SKM-1 (cell line): ENCODE measurements around the gene FBXL20.
"Not testable (repeated sequence)": the region's sequence is repeated elsewhere in the genome, so short reads cannot be mapped to it uniquely, and the experiment has no call there.

Experiments used
- DNase-seq: peaks from one replicate; lab custom pipeline; 2025; ENCODE audit not compliant: unreplicated experiment; lab: John Stamatoyannopoulos, UW

Gene FBXL20, protein sequence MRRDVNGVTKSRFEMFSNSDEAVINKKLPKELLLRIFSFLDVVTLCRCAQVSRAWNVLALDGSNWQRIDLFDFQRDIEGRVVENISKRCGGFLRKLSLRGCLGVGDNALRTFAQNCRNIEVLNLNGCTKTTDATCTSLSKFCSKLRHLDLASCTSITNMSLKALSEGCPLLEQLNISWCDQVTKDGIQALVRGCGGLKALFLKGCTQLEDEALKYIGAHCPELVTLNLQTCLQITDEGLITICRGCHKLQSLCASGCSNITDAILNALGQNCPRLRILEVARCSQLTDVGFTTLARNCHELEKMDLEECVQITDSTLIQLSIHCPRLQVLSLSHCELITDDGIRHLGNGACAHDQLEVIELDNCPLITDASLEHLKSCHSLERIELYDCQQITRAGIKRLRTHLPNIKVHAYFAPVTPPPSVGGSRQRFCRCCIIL

DNA sequence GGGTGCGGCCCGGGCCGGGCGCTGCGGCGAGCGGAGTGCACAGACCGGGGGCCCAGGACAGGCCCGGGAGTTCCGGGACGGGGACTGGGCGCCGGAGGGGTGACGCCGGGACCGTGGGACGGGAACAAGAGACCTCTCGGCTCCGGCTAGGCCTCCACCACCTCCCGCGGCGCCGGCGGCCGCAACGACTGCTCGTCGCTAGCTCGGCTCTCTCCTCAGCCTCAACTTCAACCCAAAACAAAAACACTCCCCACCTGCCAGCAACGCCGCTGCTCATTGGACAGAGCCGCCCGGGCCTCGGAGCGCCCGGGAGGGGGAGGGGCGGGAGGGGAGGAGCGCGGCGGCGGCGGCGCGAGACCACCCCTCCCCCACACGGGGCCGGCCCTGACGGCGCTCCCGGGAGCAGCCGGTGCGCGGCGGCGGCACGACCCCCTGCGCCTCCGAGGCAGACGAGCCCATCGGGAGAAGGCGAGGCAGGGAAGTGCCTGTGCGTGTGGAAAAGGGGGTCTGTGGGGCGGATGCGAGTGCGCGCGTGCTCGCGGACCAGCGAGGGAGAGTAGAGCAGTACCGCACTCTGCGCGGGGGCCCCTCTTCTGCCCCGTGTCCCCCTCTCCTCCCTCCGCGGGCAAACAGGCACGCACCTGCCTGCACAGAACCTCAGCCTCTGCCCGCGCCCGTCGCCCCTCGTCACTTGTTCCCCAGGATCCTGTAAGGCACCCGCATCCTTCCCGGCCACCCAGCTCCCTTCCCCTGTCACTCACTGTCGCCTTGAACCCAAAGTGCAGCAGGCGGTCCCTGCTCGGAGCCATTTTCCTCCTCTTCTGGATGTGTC is at the start of gene FBXL20:
TSS of gene FBXL20 (minus strand) at position 215 of the 832 bp plus-strand sequence. CDS start 224 bp downstream, outside the sequence.
- DNase-seq, result peak; percentile 24

DNA sequence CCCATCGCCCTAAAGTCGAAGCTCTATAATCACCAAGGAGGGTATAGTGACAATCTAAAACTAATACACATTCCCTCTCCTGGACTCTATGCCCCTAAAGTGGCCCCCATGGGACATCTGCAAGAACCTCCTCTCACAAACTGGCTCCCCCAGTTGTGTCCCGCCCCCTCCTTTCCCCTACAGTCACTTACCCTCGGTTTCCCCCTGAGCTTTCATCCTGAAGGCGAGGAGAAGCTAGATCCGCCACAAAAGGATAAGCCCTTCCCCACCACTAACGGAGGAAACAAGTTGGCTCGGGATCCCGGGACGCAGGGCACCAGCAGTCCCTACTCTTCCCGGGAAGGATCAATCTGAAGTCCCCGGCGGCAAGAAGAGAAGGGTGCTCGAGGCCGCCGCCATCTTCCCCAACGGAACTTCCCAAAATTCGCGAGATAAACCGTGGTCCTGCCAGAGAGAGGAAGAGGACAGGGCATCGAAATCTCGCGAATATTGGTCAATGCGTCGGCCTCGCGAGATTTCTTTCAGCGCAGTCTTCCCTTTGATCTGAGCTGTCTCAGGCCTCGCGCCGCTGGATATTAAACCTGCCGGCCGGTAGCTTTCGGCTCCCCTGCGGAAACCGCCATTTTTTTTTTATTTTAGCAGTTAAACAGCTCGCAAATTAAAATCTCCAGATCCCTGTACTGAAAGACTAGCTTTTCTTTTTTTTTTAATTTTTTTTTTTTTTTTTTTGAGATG is 49.6 kb upstream of the FBXL20 start, which contains the start of gene MED1:
TSS of gene MED1 (minus strand) at position 417 of the 735 bp plus-strand sequence. CDS start at position 216, 201 bp downstream.
- DNase-seq, result peak; percentile 98

DNA sequence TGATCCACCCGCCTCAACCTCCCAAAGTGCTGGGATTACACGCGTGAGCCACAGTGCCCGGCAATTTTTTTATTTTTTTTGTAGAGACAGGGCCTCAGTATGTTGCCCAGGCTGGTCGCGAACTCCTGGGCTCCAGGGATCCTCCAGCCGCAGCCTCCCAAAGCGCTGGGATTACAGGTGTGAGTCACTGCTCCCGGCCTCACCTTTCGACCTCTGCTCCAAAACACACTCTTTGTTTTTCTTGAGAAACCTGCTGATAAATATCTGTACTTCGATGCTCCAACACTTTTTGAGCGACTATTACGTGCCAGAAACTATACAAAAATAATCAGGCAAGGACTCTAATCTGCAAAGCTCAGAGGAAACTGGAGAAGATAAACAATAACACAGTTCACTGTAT is 48.6 kb upstream of the FBXL20 start:
- no peak for DNase-seq

DNA sequence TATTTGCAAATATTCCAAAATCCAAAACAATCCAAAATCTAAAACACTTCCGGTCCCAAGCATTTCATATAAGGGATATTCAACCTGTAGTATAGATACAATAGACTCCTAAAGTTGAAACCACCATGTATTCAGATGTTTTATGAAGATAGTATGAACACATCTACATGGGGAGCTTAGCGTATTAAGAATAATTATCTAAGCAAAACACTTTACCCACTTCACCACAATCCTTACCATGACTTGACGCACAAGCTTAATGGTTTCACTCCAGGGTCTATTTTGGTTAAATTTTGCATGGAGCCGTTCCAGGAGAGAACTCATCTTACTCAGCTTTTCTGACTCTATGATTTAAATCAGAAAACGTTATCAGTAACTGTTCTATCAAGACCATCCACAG is 46.1 kb upstream of the FBXL20 start:
- no peak for DNase-seq

DNA sequence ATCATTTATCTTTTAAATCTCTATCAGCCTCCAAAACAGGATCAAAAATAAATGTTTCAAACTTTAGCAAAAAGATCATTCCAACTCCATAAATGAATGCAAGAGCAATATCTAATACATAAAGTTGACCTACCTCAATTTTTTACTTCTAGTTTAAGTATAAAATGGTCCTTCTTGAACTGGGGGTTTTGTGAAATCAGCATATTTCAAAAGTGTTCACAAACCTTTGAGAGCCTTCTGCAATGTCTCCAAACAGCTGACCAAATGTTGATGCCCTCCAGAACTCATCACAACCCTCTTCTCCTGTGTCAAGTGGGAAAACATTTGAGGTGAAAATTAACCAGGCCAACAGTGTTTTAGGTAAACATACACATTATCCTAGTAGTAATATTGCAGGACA is 41.9 kb upstream of the FBXL20 start:
- DNase-seq, result no peak

DNA sequence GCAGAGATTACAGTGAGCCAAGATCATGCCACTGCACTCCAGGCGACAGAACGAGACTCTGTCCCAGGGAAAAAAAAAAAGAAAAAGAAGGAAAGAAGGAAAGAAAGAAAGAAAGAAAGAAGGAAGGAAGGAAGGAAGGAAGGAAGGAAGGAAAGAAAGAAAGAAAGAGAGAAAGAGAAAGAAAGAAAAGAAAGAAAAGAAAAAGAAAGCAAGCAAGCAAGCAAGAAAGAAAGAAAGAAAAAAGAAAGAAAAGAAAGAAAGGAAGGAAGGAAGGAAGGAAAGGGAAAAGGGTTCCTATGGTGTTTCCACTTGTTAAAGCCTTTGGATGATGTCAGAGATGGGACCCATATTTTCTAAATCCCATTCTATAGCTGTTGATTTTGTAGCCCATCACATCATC is 38.4 kb upstream of the FBXL20 start:
- not testable (repeated sequence) for DNase-seq

DNA sequence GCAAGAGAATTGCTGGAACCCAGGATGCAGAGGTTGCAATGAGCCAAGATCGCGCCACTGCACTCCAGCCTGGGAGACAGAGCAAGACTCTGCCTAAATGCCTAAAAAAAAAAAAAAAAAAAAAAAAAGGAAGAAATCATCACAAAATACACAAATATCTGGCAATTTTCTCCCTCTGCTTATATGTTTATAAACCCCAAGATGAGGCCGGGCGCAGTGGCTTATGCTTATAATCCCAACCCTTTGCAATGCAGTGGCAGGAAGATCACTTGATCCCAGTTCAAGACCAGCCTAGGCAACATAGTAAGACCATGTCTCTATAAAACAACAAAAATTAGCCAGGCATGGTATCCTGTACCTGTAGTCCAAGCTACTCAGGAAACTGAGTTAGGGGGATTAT is 28.2 kb upstream of the FBXL20 start:
- no peak for DNase-seq

DNA sequence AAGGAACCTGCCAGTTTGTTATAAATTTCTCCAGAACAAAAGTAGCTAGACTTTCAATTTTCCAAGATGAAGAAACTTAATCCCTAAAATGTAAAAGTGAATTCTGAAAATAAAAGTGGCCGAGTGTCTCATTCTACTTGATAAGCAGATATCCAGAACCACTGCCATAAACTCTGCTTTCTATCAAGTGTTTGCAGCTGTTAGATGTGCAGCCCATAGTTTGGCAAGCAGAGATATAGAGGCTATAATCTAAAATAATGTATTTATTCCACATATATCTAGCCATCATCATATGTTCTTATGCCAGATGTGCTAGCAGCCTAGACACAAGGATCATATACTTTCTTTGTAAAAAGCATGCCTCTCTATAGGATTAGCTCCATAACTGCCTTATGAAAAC is 14.7 kb upstream of the FBXL20 start:
- no peak for DNase-seq

DNA sequence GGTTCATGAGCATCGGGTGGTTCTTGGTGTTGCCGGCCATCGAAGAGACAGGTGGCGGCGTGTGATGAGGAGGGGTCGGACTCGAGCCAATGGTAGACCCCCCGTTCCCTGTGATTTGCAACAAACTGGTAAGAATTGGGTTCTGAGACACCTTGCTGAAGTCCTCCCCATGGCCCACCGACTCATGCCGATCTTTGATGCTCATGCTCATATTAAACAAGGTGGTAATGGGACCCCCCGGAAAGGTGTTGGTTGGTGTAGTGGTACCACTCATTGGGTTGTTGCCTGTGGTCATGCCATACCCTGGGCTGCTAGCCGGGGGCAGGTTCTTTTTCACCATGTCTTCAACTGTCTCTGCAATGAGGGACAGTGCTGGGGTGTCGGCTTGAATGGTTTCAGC is 8.9 kb upstream of the FBXL20 start:
- DNase-seq, result no peak

DNA sequence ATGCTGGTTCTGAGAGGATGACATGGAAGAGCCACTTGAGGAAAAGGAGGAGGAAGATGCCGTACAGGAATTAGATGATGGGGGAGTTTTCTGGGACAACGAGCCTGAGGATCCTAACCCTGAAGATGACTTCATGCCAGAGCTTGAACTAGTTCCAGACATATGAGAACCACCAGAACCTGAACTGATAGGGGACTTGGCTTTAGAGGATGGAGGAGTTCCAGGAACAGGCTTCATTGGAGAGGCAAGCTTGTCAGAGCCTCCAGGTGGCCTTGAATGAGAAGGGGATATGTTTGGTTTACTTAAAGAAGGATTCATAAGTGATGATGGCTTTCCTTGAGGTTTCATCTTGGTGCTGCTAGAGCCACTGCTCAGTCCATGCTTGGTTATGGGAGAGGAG is 6.9 kb upstream of the FBXL20 start:
- DNase-seq, result no peak

DNA sequence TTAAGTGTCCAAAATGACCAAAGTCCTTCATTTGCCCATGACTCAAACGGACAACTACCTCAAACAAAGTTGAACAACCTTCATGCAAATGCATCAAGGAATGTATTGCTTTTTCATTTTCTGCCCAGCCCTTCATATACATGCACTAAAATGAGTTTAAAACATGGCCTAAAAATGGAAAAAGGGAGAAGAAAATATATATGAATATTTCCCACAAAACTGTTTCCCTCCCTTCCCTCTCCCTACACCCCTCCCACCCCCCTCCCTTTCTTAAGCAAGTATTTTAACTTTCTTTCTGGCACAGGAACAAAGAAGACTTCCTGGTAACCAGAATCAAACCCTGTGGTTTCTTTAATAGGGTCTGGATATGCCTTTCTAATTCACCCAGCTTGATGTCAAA is 5.5 kb upstream of the FBXL20 start:
- no peak for DNase-seq

DNA sequence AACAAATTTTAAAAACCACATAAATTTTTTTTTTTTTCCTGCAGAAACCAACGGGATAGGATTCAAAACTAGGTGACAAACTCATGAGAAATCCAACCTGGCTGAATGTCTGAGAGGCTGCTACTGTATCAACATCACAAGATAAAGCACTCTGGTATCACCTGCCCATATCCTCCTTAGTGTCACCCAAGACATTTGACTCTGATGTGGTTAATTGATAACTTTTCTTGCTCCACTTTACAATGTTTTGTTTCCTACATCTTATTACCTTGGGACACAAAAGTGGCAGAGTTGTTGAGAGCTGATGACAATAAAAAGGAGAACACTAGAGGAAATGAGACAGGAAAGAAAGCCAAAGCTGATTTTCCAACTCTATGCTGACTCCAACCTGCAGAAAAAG is 4.0 kb upstream of the FBXL20 start:
- DNase-seq, result no peak

DNA sequence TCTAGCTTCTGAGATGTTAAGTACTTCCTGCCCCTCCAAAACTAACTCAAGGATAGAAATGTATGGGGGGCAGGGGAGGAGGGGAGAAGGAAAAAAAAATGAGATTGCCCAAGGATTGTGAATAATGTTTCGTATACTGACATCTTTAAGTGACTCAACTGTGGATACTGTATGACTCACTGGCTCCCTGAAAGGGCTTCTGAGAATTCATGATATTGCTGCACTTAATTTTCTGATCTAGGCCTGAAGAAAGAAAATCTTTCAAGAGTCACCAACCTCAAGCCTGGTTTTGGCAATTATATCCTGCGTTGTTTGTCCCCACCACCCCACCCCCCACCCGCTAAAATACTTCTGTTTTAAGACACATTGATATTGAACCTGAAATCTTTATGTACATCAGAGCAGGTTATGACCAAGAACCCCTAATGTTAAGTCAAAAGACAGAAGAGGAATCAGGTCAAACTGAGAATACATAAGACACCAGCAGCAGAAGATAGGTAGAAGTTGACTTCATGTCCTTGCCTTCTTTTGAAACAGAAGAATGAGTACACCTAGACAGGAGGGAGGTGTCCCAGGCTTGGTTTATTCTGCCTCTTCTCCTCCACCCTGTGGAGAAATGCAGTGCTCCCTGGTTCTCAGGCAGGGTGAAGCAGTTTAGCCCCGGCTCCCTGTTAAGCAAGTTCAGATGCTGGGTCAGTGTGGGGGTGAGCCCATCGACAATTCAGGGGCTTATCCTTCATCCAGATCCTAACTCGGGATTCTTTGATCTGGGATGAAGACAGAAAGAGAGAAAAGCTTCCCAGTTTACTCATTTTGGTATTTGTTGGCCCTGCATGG is 3.3 kb upstream of the FBXL20 start:
- no peak for DNase-seq

DNA sequence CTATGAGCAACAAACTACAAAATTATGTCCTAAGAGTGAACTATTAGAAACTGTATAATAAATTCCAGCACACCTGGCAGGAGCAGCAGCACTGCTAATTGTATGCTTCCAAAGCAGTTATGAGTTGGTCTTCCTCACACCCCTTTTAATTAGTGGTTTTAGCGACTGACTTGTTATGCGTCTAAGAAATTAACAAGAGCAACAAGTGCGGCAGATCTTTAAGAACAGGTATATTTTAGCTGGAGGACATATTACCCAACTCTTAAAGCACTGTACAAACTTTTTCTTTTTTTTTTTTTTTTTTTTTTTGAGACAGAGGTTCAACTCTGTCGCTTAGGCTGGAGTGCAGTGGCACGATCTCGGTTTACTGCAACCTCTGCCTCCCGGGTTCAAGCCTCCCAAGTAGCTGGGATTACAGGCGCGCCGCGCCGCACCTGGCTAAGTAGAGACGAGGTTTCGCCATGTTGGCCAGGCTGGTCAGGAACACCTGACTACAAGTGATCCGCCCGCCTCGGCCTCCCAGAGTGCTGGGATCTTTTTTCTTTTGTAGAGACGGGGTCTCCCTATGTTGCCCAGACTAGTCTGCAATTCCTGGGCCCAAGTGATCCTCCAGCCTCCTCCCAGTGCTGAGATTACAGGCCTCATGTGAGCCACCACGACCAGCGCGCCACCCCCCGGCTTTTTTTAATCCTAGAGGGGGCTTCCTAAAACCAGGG is 1.6 kb upstream of the FBXL20 start:
- DNase-seq, result no peak

DNA sequence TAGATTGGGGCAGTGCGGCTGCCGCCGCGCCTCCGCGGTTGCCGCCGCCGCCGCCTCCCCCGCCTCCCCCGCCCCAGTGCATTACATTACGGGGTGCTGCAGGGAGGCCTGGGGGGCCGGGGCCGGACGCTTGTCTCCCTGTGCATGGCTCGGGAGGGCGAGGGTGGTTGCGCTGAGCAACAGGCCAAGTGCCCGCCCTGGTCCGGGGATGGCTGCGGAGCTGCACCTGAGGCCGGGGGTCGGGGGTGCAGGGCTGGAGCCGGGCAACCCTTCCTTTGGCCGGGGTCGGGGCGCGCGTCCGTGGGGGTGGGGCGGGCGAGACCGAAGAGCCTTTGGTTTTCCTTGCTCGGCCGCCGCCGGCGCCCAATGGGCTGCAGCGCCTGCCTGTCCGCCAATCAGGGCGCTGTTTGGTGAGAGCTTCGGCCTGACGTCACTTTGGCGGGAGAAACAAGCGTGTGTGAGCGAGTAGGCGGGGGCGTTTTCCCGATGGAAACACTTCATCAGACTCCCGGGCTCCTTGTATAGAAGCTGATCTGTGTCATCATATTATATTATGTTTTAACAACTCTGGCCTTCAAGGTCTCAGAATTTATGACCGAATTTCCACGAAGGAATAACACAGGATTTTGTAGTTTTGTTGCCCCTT is 941 bp upstream of the FBXL20 start:
- DNase-seq, result peak; percentile 88

DNA sequence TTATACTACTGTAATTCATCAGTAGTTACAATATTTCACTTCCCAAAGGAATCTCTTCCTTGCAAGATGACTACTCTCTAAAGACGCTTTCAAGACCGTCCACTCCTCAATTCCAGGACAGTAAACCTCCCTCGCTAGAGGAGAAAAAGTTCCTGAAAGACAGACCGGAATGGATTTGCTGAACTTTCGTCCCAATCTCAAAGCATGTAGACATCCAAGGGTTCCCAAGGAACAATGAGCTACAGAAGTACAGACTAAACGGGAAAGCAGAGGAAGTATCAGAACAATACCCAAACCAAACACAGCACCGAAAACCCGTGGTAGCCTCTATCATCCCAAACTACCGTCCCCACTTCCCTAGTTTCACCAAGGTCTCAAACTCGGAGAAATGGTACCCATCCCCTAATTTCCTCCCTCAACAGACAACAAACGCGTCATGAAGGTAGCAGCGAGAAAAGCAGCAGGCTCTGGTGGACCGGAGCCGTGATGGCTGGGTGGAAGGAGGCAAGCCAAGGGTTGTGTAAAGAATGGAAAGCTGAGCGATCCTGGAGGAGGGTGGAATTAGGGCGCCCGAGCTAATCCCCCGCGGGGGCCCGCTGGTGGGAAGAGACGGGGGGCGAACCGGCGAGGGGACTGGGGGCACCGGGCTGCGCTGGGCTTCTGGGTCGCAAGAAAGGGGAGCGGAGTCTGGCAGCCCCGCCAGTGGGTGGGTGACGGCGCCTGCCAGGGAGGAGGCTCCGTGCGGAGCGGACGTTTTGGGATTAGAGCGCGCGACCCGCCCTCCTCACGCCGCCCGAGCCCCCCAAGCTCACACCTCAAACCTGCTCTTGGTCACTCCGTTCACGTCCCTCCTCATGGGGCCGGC is 647 bp downstream of the FBXL20 start:
- no peak for DNase-seq

DNA sequence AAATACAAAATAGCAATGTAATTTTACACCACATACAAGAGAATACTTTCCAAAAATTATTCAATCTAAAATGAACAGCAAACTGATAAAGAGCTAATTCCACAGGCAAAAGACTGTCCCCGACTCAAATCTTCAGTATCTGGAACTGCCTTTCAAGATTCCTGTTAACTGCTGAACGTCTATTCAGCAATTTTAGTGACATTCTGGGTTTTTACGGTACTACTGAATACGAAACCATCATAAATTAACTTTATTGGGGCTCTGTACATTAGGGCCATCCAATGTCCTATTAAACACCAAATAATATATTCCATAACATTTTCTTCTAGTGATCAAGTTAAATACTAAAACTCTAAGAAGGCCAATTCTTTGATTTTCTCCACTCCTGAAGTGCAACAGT is 1.6 kb downstream of the FBXL20 start:
- DNase-seq, result no peak

DNA sequence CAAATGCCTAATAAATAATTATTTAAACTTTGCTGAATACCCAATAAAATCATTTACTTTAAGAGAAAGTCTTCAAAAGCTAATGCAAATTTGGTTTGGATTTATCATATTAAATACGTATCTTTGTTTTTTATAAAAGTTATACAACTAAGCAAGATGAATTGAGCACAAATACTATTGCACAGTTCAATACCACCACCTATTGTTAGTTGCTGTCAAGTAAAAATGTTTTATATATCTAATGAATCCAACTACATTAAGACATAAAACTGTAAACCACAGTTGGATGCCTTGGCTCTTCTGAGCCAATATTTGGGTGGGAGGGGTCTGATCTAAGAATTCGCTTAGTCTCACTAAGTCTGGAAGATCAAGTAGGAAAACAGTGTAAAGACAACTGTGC is 7.7 kb downstream of the FBXL20 start:
- DNase-seq, result no peak
